Calu3 (cell line): ENCODE data around the gene TAPBP. TPM values are rescaled to one million over a fixed set of nuclear protein-coding genes. Genes with fewer than 3 reads are reported as not detected.

Source experiments
- BruUV-seq: library from RNA; stranded (reverse); fragments of 400-500 nt; replicated peaks from 2 replicates; lab custom pipeline; 2021; lab: Mats Ljungman, UMichigan
- CTCF ChIA-PET: fragments of 300-600 bp; sonication (Branson Sonifier 250); formaldehyde crosslinking; loops from one replicate; lab custom pipeline; 2022; ENCODE audit warnings: antibody characterized with exemption; lab: Charles Lee
- DNase-seq: peaks from one replicate; pipeline ENCODE4 v3.0.0; 2022
- H3K27ac Mint-ChIP-seq: one replicate; pipeline ENCODE4 v1.8.0; 2022; ENCODE audit warnings: mixed read lengths; ENCODE audit not compliant: unreplicated experiment
- H3K27me3 Mint-ChIP-seq: one replicate; pipeline ENCODE4 v1.8.0; 2022; ENCODE audit warnings: mixed read lengths; ENCODE audit not compliant: unreplicated experiment
- H3K36me3 Mint-ChIP-seq: one replicate; pipeline ENCODE4 v1.8.0; 2022; ENCODE audit warnings: mild to moderate bottlenecking, moderate library complexity, mixed read lengths; ENCODE audit not compliant: insufficient read depth, unreplicated experiment
- H3K4me1 Mint-ChIP-seq: one replicate; pipeline ENCODE4 v1.8.0; 2022; ENCODE audit warnings: mild to moderate bottlenecking, low read depth, mixed read lengths; ENCODE audit not compliant: unreplicated experiment
- H3K4me3 Mint-ChIP-seq: one replicate; pipeline ENCODE4 v1.8.0; 2022; ENCODE audit warnings: mild to moderate bottlenecking, low read depth, moderate library complexity, mixed read lengths; ENCODE audit not compliant: unreplicated experiment
- H3K9me3 Mint-ChIP-seq: one replicate; pipeline ENCODE4 v1.8.0; 2022; ENCODE audit warnings: low read depth, mixed read lengths; ENCODE audit not compliant: unreplicated experiment
- CTCF ChIP-seq: fragments of 200-600 bp; IDR thresholded peaks from one replicate; pipeline ENCODE4 v1.8.0; 2022; ENCODE audit warnings: antibody characterized with exemption; ENCODE audit not compliant: unreplicated experiment
- intact Hi-C: fragments of 100-400 bp; cut with micrococcal nuclease; formaldehyde crosslinking; loops from one replicate; pipeline ENCODE4 v1.10.0; 2022; ENCODE audit not compliant: unreplicated experiment
- total RNA-seq: library from RNA; stranded (reverse); gene quantifications from 2 replicates; pipeline ENCODE4 v1.2.3, GENCODE V29; 2022

TAPBP gene
- total RNA-seq, 1 experiment from 2014 or later: 443 TPM

- no peak for TF ChIP-seq CTCF
- DNase-seq: no peak
- Mint-ChIP-seq H3K27ac (no peak overlapping the region), H3K27me3 (no peaks in the 10 kb centered on the region), H3K4me3 (no peak overlapping the region), H3K9me3 (no peaks in the 10 kb centered on the region), H3K4me1 (peaks cover 79% of the 10 kb centered on the region), H3K36me3 (peaks cover 95% of the 10 kb centered on the region)
- intact Hi-C loops: loop anchor here (5.0 kb wide), 1 partner anchor 72 kb away; the partner anchor contains the start of gene KIFC1
- CTCF ChIA-PET: interaction anchor here (0.6 kb wide), 1 partner anchor 112 kb away, joined by 4 read pairs; no protein-coding TSS in a partner anchor
- BruUV-seq: no TSS peak
Measured at GRCh38 chr6:33319939-33320314, 6.0 kb upstream of the TAPBP start.

GRCh38 chr6:33318426-33319073 lies 4.7 kb upstream of the TAPBP start:
- Mint-ChIP-seq H3K4me1 (peaks cover 78% of the 10 kb centered on the region), H3K36me3 (peaks cover 97% of the 10 kb centered on the region), H3K27ac (no peak overlapping the region), H3K9me3 (no peaks in the 10 kb centered on the region), H3K4me3 (peak overlapping the region; percentile 98), H3K27me3 (no peaks in the 10 kb centered on the region)
- TF ChIP-seq CTCF: no peak
- CTCF ChIA-PET: interaction anchor here (0.6 to 2.4 kb wide), 11 partner anchors 10 to 416 kb away, joined by 3 to 11 read pairs (median 7); partner anchors contain the start of genes BAK1, PFDN6, WDR46 and ZBTB9
- BruUV-seq: no TSS peak
- no peak for DNase-seq
- intact Hi-C loops: loop anchor here (5.0 kb wide), 1 partner anchor 74 kb away; the partner anchor contains the start of gene KIFC1

GRCh38 chr6:33317669-33318425 lies 4.0 kb upstream of the TAPBP start, which contains the start of gene ZBTB22:
TSS of gene ZBTB22 (minus strand) at chr6:33317744. CDS start at chr6:33316916, 828 bp downstream.
- intact Hi-C loops: loop anchor here (5.0 kb wide), 1 partner anchor 74 kb away; the partner anchor contains the start of gene KIFC1
- peak within 1 kb of the TSS; percentile 98 for H3K4me3 Mint-ChIP-seq
- peaks cover 75% of the 10 kb centered on the region for H3K4me1 Mint-ChIP-seq
- H3K36me3 Mint-ChIP-seq: peaks cover 97% of the 10 kb centered on the region
- H3K27me3 Mint-ChIP-seq: no peaks in the 10 kb centered on the region
- CTCF ChIA-PET: interaction anchor here (0.6 to 2.4 kb wide), 21 partner anchors 11 to 479 kb away, joined by 3 to 11 read pairs (median 5); partner anchors contain the start of genes BAK1, PFDN6, PHF1 and TAP2
- no peaks in the 10 kb centered on the region for H3K9me3 Mint-ChIP-seq
- H3K27ac Mint-ChIP-seq: peak within 1 kb of the TSS; percentile 90
- TF ChIP-seq CTCF: no peak
- DNase-seq: peak; percentile 100
- BruUV-seq: no TSS peak

GRCh38 chr6:33317419-33317668 lies 3.5 kb upstream of the TAPBP start:
- Mint-ChIP-seq H3K36me3 (peaks cover 97% of the 10 kb centered on the region), H3K27me3 (no peaks in the 10 kb centered on the region), H3K4me1 (peaks cover 73% of the 10 kb centered on the region), H3K4me3 (peak overlapping the region; percentile 98), H3K27ac (peak overlapping the region; percentile 90), H3K9me3 (no peaks in the 10 kb centered on the region)
- no peak for TF ChIP-seq CTCF
- intact Hi-C loops: loop anchor here (5.0 kb wide), 1 partner anchor 75 kb away; the partner anchor contains the start of gene KIFC1
- no peak for DNase-seq
- no TSS peak for BruUV-seq
- CTCF ChIA-PET: interaction anchor here (0.6 to 2.4 kb wide), 18 partner anchors 11 to 507 kb away, joined by 3 to 11 read pairs (median 4); partner anchors contain the start of genes BAK1, PFDN6, PHF1 and TAP2
